Measurements from ENCODE around the gene CKB.

CKB gene

DNA sequence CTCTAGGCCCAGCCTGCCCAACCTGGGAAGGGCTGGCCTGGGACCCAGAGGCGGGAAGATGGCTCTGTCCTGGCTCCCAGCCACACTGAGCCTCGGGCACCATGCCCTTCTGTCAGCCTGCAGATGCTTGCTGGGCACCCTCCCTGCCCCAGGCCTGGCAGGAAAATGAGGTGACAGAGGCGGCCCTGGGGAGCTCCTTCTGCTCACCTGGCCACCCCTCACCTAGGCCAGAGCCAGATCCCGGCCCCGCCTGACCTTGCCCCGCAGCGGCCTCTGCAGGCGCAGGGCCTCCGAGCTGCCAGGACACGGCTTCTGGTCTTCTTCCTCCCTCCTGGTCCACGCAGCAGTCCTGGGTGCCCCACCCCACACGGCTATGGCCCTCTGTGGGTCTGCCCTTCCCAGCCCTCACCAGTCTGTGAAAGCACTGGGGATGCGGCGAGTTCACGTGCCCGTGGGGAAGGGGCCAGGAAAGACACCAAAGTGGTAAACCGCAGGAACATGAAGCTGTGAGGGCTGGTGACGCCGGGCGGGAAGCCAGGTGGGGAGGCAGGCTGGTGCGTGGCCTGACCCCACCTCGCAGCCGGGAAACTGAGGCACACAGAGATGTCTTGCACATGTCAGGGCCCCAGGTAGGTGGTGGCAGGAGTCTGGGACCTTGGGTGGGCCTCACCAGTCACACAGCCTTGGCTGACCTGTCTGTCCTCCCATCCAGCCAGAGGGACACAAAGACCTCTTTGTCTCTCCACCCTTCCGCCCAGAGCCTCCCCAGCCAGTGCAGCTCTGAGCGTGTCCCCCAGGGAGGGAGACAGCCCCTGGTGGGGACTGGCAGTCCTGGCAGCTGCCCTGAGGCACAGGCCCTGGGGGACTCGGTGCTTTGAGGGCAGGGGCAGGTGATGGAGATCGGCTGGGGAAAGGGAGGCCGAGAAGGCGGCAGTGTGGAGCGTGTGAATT is 27.0 kb upstream of the CKB start:
- DNase-seq, result no peak

DNA sequence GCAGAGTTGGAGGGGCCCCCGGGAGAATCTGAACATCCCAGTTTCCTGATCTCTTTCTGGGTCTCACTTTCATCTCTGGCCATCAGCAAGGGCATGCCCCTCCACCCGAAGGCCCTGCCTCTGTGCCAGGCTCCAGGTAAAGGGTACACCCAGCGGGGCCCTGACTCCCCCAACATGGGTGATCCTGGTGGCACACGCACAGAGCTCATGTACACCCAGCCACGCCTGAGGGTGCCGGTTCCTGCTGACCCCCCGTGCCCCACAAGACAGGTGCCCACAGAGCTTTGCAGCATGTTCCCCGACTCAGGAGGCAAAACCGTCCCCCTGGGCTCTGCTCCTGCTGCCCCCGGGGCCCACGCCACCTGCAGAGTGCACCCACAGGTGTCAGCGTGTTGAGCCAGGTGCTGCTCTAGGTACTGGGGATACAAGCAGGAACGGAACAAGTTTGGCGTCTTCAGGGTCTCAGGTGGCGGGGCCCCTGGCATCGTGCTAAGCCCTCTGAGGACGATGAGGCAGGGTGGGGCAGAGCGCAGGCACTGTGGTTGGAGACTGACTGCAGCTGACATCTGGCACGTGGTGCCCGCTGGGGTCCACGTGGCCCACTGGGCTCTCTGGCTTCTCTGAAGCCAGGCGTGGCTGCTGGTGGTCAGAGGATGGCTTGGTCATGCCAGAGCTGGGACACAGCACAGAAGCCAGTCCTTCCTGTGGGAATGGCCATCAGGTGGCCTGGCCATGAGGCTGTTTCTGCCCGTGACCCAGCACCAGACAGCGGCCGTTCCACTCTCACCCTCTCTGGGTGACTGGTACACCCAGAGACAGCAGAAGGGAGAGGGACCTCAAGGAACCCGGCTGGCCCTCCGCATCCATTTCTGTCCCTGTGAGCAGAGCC is 26.1 kb upstream of the CKB start:
- no peak for DNase-seq

DNA sequence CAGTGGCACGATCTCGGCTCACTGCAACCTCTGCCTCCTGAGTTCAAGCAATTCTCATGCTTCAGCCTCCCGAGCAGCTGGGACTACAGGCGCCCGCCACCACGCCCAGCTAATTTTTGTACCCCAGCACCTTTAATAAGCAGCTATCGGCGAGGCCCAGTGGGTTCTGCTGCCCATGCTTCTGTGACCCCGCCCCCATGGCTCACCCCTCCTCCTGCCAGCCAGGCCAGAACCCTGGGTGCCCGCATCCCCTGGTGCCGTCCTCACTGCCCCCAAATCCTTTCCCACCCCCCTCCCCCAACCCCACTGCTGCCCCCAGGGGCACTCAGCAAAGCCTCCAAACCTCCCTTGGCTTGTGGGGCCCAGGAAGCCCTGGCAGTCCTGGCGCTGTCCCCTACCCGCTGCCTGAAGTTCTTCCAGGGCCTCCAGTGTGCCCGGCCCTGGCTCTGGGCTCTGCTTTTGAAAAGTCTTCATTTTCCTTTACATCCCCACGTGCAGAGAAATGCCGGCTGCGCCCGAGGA is 25.4 kb upstream of the CKB start:
- DNase-seq, result no peak

DNA sequence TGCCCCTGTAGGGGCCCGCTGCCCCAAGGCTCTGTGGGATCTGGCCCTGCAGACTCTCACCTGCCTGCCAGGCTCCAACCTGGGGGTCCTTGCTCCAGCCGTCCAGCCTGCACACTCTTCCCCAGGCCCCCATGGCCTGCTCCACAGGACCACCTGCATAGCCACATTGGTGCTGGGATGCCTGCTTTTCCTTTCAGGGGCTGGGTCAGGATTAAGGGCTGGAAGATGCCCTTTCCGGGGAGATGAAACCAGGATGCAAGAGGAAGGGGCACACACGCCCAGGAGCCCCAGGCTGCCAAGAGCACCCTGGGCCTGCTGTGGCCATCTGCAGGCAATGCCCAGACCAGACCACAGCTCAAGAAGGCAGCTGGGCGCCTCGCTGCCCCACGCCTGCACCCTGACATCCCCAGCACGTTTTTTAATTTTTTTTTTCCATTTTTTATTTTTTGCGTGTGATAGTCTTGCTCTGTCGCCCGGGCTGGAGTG is 24.9 kb upstream of the CKB start:
- no peak for DNase-seq

DNA sequence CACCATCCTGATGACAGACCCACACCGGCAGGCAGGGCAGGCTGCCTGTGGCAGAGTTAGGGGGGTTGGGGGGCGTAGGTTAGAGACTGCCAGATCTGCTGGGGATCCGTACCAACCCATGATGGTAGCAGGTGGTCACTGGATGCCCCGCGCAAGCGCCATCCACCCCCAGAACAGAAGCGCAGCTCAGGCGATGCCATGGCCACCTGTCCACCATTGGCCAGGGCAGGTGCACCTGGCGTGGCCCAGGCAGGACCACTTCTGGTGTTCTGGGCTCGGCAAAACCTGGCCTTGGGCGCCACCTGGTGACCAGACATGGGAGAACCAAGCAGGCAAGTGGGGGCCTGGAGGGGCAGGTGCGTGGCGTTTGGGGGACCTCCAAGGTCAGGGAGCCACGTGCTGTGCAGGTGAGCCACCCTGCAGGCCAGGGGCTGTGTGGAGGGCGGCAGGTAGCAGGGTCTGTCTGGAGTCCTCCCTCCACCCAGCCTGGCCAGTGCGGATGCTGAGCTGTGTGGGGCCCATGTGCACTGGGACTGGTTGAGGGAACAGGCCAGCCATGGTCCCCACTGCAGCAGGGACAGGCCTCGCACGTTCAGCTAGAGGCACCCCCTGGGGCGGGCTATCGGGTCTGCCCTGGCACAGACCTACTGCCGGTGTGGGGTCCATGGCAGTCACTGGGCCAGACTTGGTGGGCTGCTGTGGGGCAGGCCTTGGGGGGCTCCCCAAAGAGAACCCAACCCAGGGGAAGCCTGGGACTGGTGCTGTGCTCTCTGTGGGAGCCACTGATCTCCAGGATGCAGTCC is 24.2 kb upstream of the CKB start:
- no peak for DNase-seq

DNA sequence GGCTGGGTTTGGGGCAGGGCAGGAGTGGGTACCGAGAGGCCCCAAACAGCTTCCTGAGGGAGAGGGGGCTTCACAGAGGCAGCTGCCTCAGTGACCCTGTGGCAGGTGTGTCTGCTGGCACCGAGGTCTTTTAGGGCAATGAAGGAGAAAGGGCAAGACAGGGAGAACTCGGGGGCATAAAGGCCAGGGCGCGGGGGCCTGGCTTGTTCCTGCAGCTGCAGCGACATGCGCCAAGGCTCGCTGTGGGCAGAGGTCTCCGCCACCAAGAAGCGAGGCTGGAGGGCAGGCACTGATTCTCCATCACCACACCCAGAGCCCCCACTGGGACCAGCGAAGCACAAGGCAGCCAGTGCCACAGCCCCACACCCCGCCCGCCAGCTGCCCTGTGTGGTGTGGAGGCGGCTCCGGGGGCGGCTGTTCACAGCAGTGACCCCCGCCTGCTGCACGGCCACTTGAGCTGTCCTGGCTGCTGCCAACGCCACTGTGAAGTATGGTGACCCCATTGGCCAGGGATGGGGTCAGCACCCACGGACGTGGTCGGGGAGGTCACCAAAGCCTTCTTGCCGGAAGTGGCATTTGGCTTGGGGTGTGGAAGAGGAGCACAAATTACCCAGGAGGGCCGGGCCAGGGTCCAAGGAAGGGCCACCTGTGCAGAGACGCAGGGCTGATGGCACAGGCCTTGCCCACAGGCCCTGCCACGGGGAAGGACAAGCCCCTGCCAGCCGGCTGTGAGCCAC is 23.5 kb upstream of the CKB start:
- no peak for DNase-seq

DNA sequence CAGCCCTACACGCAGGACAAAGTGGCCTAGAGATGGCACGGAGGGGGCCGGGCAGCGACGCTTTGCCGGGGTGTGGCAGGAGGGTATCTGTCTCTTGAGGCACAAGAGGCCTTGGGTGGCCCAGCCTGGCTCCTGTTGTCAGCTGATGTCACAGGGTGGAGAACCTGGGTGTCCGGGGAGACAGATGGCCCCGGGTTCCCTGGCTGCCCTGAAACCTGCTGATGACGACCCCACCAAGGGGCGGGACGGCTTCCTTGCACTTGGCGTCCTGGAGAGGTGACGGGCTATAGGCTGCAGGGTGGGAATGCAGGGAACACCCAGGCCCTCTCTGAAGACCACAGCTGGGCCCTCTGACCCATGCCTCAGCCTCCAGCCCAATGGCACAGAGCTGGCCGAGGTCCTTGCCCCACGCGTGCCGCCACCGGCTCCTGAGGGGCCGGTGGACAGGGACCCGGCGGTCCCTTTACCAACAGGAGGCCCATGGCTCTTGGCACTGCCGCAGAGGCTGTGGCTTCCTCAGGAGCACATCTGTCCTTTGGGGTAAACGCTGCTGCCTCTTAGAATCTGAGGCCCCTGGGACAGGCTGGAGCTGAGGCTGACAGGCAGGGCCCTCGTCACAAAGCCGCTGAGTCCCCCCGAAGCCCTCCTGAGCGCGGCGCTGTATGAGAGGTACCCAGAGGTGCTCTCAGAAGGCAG is 22.7 kb upstream of the CKB start:
- DNase-seq, result no peak

DNA sequence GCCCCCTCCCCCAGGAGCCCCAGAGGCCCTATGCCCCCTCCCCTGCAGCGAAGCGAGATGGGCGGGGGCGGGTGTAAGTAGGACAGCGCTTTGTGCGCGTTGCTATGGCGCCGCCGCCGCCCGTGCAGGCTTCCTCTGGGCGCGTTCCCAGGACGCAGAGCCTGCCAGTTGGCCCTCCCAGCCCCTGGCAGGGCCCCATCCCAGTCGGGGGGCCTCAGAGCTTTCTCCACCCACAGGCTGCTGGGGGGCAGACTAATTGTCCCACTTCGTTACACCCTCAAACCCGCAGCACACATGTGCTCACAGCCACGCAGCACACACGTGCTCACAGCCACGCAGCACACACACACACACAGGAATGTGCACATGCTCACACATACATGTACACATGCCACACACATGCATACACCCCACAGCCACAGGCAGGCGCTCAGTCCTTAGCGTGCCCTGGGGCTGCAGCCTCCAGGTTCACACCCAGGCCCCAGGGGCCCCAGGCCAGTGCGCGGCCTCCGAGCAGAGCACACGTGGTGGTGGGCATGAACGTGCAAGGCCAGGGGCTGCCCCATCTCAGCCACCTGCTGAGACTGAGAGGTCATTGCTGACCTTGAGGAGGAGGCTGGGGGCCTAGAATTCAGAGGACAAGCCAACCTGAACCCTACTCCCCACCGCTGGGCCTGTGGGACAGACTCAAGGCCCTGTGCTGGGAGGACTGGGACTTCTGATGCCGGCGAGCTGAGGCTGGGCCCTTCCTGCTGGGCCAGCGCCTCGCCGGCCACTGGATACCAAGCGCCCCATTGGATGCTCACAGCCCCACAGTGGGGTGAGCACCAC is 22.0 kb upstream of the CKB start:
- no peak for DNase-seq

DNA sequence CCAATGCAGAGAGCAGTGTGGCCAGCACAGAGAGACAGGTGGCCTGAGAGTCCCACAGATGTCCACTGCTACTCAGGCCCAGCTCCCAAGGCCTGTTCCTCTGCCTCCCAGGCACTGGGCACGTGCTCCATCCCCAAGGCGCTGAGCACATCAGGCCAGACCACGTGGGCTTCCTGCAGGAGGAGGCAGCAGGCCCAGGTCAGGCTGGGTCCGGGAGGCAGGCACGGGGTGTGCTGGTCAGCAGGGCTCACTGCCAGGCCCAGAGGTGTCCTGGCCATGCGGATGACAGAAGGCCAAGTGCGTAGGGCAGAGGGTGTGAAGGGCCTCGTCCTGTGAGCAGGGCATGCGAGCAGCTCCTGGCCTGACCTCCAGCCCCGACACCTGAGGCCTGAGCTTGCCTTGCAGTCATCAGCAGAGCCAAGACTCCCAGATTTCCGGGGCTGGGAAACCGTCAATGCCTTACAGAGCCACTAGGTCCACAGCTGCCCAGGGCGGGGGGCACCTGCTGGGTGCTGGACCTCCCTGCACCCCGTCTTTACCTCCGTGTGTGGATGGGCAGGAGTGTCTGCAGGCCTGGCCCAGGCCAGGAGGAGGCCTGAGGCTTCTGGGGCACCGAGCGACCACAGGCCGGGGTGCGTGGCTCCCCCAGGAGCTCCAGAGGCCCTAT is 21.2 kb upstream of the CKB start:
- no peak for DNase-seq

DNA sequence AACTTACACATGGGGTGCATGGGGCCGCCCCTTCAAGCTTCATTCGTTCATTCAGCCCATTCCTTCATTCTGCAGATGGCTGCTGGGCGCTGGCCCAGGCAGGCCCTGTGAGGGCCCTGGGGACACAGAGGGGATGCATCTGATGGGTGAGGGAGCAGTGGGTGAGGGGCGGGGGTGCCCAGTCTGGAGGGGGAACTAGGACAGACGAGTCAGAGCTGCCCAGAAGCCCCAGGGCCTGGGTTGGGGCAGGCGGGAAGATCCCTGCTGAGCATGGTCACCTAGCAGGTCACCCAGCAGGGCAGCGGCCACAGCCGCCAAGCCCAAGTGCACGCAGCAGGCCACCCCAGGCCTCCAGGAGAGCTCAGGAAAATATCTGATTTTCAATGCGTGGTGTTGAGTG is 20.5 kb upstream of the CKB start:
- no peak for DNase-seq

DNA sequence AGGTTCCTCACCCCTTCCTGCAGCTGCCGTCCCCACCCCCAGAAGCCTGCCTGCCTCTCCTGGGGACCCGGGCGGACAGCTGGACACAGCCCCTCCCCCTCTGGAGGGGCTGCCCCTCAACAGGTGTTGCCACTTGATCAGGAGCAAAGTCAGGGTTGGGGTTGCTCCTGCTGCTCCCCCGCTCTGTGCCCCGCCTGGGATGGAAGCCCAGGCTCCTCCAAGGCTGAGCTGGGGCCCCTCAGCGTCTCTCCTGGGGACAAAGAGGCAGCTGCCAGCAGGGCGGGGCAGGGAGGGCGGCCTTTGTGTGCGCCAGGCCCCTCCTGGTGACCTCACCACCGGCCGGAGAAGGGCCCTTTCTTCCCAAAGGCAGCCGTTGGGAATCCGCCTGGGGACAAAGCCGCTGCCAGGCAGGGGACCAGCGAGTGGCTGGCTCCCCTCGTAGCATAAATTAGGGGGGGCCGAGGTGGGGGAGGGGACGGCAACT is 20.0 kb upstream of the CKB start:
- no peak for DNase-seq

DNA sequence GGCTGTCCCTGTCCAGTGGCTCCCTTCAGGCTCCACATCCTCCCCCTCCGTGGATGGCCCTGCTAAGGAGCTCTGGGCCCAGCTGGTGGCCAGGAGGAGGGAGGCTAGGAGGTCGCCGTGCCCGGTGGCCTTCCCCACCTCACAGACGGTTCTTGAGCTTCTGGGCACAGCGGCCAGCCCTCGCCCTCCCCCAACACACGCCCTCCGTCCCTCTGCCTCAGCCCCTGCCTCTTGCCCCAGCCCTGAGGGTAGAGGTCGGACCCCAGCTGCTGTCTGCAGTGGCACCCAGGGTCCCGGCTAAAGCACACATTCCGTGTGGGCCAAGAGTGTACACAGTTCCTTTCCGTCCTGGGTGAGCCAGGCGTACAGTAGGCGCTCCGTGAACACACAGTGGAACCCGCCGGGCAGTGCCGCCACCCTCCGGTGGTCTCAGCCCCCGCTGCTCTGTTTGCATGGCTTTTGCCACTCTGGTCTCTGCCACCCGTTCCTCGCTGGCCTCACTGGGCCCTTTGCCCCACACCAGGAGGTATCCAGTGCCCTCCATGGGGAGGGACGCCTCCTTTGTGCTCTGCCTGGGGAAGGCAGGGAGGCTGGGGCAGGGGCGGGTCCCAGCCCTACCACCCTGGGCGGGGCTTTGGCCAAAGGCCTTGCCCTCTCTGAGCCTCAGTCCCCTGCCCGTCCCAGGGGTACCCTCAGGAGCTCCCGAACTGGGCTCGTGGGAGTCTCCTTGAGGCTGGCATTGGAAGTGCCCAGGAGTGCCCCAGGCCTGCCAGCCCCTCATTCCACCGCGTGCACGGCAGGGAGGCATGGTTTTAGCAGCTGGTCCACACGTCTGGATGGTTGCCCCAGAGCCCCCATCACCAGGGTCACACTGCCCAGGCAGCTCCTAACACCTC is 19.3 kb upstream of the CKB start:
- DNase-seq, result no peak

DNA sequence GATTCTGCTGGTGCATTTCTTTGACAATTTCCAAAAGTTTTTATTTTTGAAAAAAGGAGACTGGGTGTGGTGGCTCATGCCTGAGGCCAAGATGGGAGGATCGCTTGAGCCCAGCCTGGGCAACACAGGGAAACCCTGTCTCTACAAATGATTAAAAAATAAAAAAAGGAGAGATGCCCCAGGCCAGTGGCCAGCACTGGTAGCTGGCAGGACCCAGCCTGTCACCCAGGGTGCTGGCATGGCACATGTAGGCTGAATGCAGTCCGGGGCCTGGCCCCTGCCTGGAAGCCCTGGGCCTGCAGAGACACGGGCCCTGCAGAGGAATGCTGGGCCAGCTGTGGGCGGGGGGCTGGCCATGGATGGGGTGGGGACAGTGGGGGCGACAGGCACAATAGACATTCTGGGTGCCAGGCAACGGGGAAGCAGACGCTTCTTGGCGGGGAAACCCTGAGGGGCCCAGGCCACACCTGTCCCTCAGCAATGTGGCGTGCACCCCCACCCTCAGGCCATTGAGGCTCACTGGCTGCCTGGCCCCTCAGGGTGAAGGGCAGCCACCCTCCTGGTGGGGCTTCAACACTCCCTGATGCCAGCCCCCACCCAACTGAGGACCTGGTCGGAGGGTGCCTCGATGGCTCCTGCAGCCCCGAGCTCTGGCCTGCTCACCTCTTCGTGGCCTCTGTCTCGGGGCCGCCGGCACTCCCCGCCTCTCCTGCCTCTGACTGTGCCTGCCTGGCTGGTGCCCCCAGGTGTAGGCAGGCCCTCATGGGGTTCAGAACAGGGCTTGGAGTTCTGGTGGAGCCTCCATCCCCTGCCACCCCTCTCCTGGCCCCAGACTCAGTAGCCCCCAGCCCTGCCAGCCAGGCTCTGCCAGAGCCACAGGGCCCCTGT is 18.4 kb upstream of the CKB start:
- DNase-seq, result no peak

DNA sequence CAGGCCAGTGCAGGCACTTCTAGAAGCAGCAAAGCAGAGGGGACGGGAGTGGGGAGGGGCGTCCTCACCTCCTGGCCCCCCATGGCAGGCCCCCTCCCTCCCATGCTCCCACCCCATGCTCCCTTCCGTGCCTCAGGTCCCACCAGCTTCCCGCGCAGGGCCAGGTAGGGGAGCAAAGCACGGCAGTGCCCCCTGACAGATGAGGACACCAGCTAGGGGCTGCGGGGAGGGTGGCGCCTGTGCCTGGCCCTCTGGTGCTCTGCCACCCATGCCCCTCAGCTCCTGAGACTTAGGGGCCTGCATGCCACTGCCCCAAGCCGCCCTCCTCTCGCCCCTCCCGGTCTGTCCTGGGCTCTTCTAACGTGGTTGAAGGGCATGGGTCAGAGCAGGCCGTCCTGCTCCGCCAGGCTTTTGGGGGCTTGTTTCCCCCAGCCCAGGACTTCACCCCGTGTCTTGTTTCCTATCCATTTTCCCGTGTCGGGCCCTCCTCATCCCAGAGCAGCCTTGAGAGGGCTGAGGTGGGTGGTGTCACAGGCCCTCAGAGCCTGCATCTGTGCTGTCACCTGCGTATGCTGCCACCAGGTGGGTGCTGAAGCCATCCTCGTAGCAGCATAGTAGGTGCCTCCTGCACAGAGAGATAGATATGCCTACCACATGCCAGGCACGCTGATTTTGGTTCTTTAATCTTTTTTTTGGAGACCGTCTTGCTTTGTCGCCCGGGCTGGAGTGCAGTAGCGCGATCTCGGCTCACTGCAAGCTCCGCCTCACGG is 16.6 kb upstream of the CKB start:
- DNase-seq, result no peak

DNA sequence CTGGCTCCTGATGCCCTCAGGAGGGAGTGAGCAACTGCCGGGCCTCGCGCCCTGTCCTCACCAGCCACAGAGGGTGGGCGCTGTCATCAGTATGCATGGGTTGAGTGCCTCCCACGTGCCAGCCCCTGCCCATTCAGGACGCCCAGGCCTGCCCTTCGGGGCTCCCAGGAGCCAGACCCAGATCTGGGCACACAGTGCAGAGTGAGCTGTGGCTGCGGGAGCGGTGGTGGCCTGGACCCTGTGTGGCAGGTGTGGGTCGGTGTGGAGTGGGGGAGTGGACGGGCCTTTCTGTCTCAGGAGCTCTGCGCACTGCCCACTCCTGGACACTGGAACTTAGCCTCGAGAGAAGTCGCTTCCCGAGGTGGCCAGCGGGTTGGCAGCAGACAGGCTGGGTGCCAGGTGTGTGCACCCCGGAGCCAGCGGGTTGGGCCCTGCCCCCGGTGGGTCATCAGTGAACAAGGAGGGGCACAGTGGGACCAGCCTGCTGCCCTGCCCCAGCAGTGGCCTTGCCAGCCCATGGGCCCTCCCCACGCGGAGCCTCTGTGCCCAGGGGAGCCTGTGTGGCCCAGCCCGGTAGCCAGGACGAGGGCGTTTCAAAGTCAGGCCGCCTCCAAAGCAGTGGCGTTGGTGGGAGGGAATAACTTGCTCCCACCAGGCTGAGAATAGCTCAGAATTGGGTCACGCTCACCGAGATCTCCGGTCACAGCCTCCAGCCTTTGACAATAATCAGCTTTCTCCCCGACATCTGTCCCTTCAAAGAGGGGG is 15.8 kb upstream of the CKB start:
- DNase-seq, result no peak

Measured in GF-D8 (cell line).